ENCODE measurements around the gene AKAP13.

AKAP13 gene

GRCh38 chr15:85741021-85741421 lies 360.6 kb downstream of the AKAP13 start:
- DNase-seq (ENCODE audit: low read depth) = no peak

GRCh38 chr15:85741662-85742061 lies 361.3 kb downstream of the AKAP13 start:
- DNase-seq (ENCODE audit: low read depth) = no peak

- no peak for DNase-seq (ENCODE audit: low read depth)
Measured at GRCh38 chr15:85742186-85742821, 361.9 kb downstream of the AKAP13 start.

GRCh38 chr15:85743392-85744055 lies 363.1 kb downstream of the AKAP13 start:
- no peak for DNase-seq (ENCODE audit: low read depth)

GRCh38 chr15:85744579-85744978 lies 364.2 kb downstream of the AKAP13 start:
- no peak for DNase-seq (ENCODE audit: low read depth)

GRCh38 chr15:85745023-85745422 lies 364.6 kb downstream of the AKAP13 start:
- no peak for DNase-seq (ENCODE audit: low read depth)

GRCh38 chr15:85745525-85746150 lies 365.2 kb downstream of the AKAP13 start:
- DNase-seq (ENCODE audit: low read depth) = no peak

- no peak for DNase-seq (ENCODE audit: low read depth)
Measured at GRCh38 chr15:85746641-85747040, 366.2 kb downstream of the AKAP13 start.

- DNase-seq (ENCODE audit: low read depth) = no peak
Measured at GRCh38 chr15:85748176-85748575, 367.8 kb downstream of the AKAP13 start.

- no peak for DNase-seq (ENCODE audit: low read depth)
Measured at GRCh38 chr15:85748729-85749128, 368.3 kb downstream of the AKAP13 start.

GRCh38 chr15:85749261-85750151 lies 369.1 kb downstream of the AKAP13 start:
- DNase-seq (ENCODE audit: low read depth) = no peak

- DNase-seq (ENCODE audit: low read depth) = no peak
Measured at GRCh38 chr15:85750319-85751290, 370.2 kb downstream of the AKAP13 start.

- DNase-seq (ENCODE audit: low read depth) = no peak
Measured at GRCh38 chr15:85751291-85752123, 371.1 kb downstream of the AKAP13 start.

GRCh38 chr15:85752124-85752475 lies 371.7 kb downstream of the AKAP13 start:
- DNase-seq (ENCODE audit: low read depth) = no peak

- no peak for DNase-seq (ENCODE audit: low read depth)
Measured at GRCh38 chr15:85752491-85752961, 372.1 kb downstream of the AKAP13 start.

GRCh38 chr15:85753261-85753660 lies 372.9 kb downstream of the AKAP13 start:
- DNase-seq (ENCODE audit: low read depth) = no peak

- DNase-seq (ENCODE audit: low read depth) = no peak
Measured at GRCh38 chr15:85753791-85754452, 373.5 kb downstream of the AKAP13 start.

- no peak for DNase-seq (ENCODE audit: low read depth)
Measured at GRCh38 chr15:85754989-85755388, 374.6 kb downstream of the AKAP13 start.

- DNase-seq (ENCODE audit: low read depth) = no peak
Measured at GRCh38 chr15:85755471-85755870, 375.1 kb downstream of the AKAP13 start.

- DNase-seq (ENCODE audit: low read depth) = no peak
Measured at GRCh38 chr15:85755942-85756341, 375.5 kb downstream of the AKAP13 start.
